ENCODE measurements around the gene OR51G2. TPM values are rescaled to one million over a fixed set of nuclear protein-coding genes. Genes with fewer than 3 reads are reported as not detected.

Gene OR51G2
- total RNA-seq, 1 experiment from 2014 or later = not detected

DNA sequence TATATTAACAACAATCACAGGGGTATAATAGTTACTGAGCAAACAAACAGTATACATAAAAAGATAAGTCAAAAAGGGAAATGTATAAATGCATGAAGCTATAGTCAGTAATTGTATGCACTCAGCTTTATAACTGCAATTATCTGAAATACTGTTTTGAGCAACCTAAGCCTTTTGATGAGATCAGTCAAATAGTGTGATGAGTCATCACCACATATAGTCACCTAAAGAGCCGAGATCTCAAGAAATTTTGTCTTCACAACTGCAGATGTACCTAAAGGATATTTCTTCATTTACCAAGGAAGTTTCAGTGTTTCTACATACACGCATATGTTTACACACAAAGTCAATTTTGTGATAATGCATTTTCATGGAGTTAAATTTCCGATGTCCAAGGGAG is 41.7 kb upstream of the OR51G2 start:
- Histone ChIP-seq H3K79me2 (ENCODE audit: insufficient read depth, low read length) (no peaks in the 10 kb centered on the region), H2BK15ac (ENCODE audit: low read depth, low read length) (no peak overlapping the region), H3K4ac (ENCODE audit: low read depth, low read length) (no peak overlapping the region), H2AFZ (ENCODE audit: low read length) (no peak overlapping the region), H3K27me3 (ENCODE audit: insufficient read depth, low read length) (no peaks in the 10 kb centered on the region), H2AK5ac (ENCODE audit: insufficient read length, low read length) (no peak overlapping the region), H3K14ac (ENCODE audit: insufficient read depth, low read length) (no peak overlapping the region), H3K9ac (ENCODE audit: extremely low read depth, insufficient read length, low read length) (no peak overlapping the region), H2BK12ac (ENCODE audit: insufficient read length, low read depth, low read length) (no peak overlapping the region), H3K9me3 (ENCODE audit: control insufficient read depth, low read depth, low read length) (no peaks in the 10 kb centered on the region), H2BK20ac (ENCODE audit: low read depth, low read length, poor library complexity, severe bottlenecking) (no peak overlapping the region), H4K20me1 (ENCODE audit: control insufficient read depth, insufficient read depth, insufficient read length) (no peaks in the 10 kb centered on the region), H4K5ac (ENCODE audit: insufficient read length, low read depth, low read length) (no peak overlapping the region), H3K23me2 (ENCODE audit: insufficient read length, low read depth, low read length, poor library complexity, severe bottlenecking) (no peaks in the 10 kb centered on the region), H3T11ph (ENCODE audit: low read length) (no peak overlapping the region), H4K91ac (ENCODE audit: insufficient read length, low read depth, low read length) (no peak overlapping the region), H4K8ac (replicated peaks; ENCODE audit: insufficient read length, low read depth, low read length) (no peak overlapping the region), H3K4me1 (ENCODE audit: insufficient read depth, low read length) (no peaks in the 10 kb centered on the region), H3K4me2 (ENCODE audit: insufficient read depth, insufficient read length, low read length) (no peak overlapping the region), H3K56ac (ENCODE audit: insufficient read length, low read depth, low read length) (no peak overlapping the region), H3K23ac (ENCODE audit: insufficient read length, low read depth, low read length) (no peak overlapping the region), H3K79me1 (ENCODE audit: insufficient read depth, low read depth, low read length, poor library complexity, severe bottlenecking) (no peaks in the 10 kb centered on the region), H2BK120ac (ENCODE audit: low read depth, low read length, poor library complexity, severe bottlenecking) (no peak overlapping the region), H3K27ac (ENCODE audit: insufficient read length, low read depth, low read length) (no peak overlapping the region), H3K18ac (ENCODE audit: insufficient read length, low read depth, low read length) (no peak overlapping the region), H2BK5ac (ENCODE audit: insufficient read length, low read length) (no peak overlapping the region)
- Mint-ChIP-seq H3K4me1 (0 out of 4 replicates have a peak, but pooled peaks cover 0 to 3% of the 10 kb centered on the region in 2 experiments), H3K9me3 (peaks cover 2 to 3% of the 10 kb centered on the region in 2 experiments; a peak in 3 of 5 replicates), H3K27ac (no peak overlapping the region), H3K27me3 (ENCODE audit: low read depth) (no peaks in the 10 kb centered on the region), H3K36me3 (ENCODE audit: insufficient read depth in 1 of 3, low read depth in 3 of 3) (no peaks in the 10 kb centered on the region; a peak in 1 of 7 replicates), H3K4me3 (no peak overlapping the region)
- TF ChIP-seq, protein P1, sequence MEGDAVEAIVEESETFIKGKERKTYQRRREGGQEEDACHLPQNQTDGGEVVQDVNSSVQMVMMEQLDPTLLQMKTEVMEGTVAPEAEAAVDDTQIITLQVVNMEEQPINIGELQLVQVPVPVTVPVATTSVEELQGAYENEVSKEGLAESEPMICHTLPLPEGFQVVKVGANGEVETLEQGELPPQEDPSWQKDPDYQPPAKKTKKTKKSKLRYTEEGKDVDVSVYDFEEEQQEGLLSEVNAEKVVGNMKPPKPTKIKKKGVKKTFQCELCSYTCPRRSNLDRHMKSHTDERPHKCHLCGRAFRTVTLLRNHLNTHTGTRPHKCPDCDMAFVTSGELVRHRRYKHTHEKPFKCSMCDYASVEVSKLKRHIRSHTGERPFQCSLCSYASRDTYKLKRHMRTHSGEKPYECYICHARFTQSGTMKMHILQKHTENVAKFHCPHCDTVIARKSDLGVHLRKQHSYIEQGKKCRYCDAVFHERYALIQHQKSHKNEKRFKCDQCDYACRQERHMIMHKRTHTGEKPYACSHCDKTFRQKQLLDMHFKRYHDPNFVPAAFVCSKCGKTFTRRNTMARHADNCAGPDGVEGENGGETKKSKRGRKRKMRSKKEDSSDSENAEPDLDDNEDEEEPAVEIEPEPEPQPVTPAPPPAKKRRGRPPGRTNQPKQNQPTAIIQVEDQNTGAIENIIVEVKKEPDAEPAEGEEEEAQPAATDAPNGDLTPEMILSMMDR (conservative IDR thresholded peaks at IDR 0.05) = no peak
- no peak for DNase-seq
- WGBS (ENCODE audit: extremely low coverage, insufficient read length, low lambda C conversion rate) = no CpG with 5 or more reads among the region's 3 CpGs

All from H9 (cell line).